Activated T-helper 2 cell treated with anti-CD3 and anti-CD28 coated beads, Interferon-gamma antibody, Interleukin-2, Interleukin-4, amounts not matched to agents 10 μg/mL and 5 μg/mL and 100 μg/mL, durations not matched to agents 14 hours and 24 hours and 36 hours (primary cell): ENCODE results near the gene OPRM1. TPM values are rescaled to one million over a fixed set of nuclear protein-coding genes. Genes with fewer than 3 reads are reported as not detected.
"Not testable (repeated sequence)": the region's sequence is repeated elsewhere in the genome, so short reads cannot be mapped to it uniquely, and the experiment has no call there.

Experiments used
- DNase-seq: peaks from one replicate; pipeline ENCODE4 v3.0.0; 2021; ENCODE audit warnings: low spot score
- H3K27ac Mint-ChIP-seq: one replicate; pipeline ENCODE4 v1.8.0; 2021; ENCODE audit warnings: mixed read lengths
- H3K27me3 Mint-ChIP-seq: one replicate; pipeline ENCODE4 v1.8.0; 2021; ENCODE audit warnings: low read depth, mixed read lengths
- H3K36me3 Mint-ChIP-seq: one replicate; pipeline ENCODE4 v1.8.0; 2021; ENCODE audit warnings: low read depth, mixed read lengths
- H3K4me1 Mint-ChIP-seq: one replicate; pipeline ENCODE4 v1.8.0; 2021; ENCODE audit warnings: low read depth, mixed read lengths
- H3K4me3 Mint-ChIP-seq: one replicate; pipeline ENCODE4 v1.8.0; 2021; ENCODE audit warnings: low read depth, mild to moderate bottlenecking, moderate library complexity, mixed read lengths
- H3K9me3 Mint-ChIP-seq: one replicate; pipeline ENCODE4 v1.8.0; 2021; ENCODE audit warnings: mixed read lengths
- intact Hi-C: fragments of 100-400 bp; cut with micrococcal nuclease; formaldehyde crosslinking; loops from one replicate; pipeline ENCODE4 v1.15.1; 2023
- total RNA-seq: library from RNA; stranded (reverse); gene quantifications from 2 replicates; pipeline ENCODE4 v1.2.3, GENCODE V29; 2022

OPRM1 gene
- total RNA-seq, 1 donor from 2014 or later: not detected

DNA sequence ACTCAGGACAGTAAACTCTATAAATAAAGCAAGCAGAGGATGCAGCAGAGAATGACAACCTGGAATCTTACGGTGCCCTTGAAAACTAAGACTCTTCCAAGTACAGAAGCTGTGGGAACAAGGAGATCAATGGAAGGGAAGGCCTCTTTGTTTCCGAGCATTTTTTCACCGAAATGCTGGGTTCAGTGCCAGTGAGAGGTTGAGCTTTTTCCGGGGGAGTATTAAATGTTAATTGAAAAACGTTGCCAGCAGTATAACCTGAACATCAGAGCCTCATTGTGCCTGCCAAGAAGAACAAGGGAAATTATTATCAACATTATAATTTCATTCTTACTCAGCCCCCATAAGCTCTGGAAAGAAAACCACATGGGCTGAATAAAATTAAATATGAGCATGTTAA lies 17.5 kb downstream of the OPRM1 start:
- Mint-ChIP-seq H3K27me3 (no peaks in the 10 kb centered on the region), H3K9me3 (no peaks in the 10 kb centered on the region), H3K27ac (no peak overlapping the region), H3K36me3 (no peaks in the 10 kb centered on the region), H3K4me3 (no peak overlapping the region), H3K4me1 (no peaks in the 10 kb centered on the region)
- intact Hi-C loops: no loop called here
- DNase-seq: no peak

DNA sequence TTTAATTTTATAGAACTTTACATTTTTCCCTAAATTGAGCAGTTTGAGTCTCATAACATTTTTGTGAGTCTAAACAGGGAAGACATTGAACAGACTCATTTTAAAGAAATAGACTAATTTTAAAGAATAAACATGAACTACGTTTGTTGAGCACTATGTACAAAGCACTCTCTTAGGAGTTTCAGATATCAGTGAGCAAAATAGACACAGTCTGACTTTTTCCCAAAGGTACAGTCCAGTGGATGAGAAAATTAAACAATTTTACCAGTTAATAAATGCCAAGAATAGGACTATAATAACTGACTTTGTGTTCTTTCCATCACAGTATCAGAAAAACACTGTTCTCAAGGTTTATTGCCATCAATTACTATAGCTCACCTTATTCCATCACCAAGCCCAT lies 18.1 kb downstream of the OPRM1 start:
- H3K36me3 Mint-ChIP-seq: no peaks in the 10 kb centered on the region
- no peaks in the 10 kb centered on the region for H3K4me1 Mint-ChIP-seq
- H3K27me3 Mint-ChIP-seq: no peaks in the 10 kb centered on the region
- no peak for DNase-seq
- H3K9me3 Mint-ChIP-seq: no peaks in the 10 kb centered on the region
- no peak overlapping the region for H3K4me3 Mint-ChIP-seq
- no peak overlapping the region for H3K27ac Mint-ChIP-seq
- intact Hi-C loops: no loop called here

DNA sequence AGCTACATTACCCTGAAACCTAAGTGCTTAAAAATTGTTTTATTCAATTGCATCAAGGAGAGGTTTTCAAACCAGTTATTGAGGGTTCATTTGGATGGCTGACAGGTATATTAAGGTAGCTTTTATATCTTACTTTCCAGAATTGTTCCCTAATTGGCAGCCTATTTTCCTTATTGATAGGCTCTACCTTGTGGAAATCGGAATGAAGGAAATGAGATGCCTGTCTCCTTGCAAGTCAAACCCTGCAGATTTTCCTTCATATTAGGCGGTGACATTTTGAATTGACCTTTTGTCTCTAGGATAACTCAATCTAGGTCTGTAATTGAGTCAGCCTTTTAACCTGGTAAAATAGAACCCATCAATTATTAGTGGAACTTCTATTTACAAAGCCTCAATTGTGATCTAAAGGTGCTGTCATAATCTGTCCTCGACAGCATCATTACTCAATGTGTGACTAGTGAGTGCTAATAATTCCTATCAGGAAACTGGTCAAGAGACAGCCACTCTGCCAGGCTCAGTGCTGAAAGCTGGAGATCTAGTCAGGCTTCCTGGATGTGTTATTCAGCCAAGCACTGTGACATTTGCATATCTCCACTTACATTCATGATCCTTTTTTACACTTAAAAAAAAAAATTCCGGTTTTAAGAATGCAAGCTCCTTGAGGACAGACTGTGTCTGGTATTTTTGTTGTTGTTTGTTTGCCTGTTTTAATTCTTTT lies 20.1 kb downstream of the OPRM1 start:
- H3K4me1 Mint-ChIP-seq: no peaks in the 10 kb centered on the region
- no peak overlapping the region for H3K4me3 Mint-ChIP-seq
- intact Hi-C loops: no loop called here
- H3K27ac Mint-ChIP-seq: no peak overlapping the region
- no peaks in the 10 kb centered on the region for H3K36me3 Mint-ChIP-seq
- no peak for DNase-seq
- no peaks in the 10 kb centered on the region for H3K9me3 Mint-ChIP-seq
- no peaks in the 10 kb centered on the region for H3K27me3 Mint-ChIP-seq

DNA sequence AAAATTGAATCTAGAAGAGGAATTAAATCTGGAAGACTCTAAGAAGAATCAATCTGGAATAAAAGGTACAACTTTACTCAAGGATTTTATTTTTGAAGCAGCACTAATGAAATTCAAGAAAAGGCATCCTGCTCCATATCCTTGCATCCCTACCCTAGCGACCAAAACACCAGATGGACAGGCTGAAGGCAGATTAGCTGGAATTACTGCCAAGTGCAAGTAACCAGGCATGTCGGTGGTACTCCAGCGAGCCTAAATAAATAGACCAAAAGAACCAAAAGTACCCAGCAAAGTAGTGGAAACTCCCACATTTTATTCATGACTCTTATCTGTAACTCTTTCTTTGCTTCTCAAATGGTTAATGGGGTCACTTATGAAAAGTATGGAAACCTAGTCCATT lies 21.0 kb downstream of the OPRM1 start:
- Mint-ChIP-seq H3K27ac (no peak overlapping the region), H3K4me1 (no peaks in the 10 kb centered on the region), H3K36me3 (no peaks in the 10 kb centered on the region), H3K9me3 (no peaks in the 10 kb centered on the region), H3K4me3 (no peak overlapping the region), H3K27me3 (no peaks in the 10 kb centered on the region)
- DNase-seq: no peak
- intact Hi-C loops: no loop called here

DNA sequence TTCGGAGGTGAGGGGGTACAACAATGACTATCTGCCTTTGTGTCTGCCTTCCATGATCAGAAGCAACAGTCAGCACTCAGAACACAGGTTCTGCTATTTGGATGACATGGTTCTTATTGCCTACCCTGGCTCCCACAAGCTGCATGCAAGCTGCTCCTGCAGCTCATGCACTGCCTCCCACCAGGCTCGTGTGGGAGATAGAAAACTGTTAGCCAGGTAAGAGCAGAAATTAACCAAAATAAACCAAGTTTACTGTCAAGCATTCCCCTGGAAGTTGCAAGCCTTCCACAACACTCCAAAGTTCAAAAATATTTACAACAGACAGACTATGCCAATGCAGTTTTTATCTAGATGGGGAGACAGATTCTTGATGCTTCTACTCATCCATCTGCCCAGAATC lies 31.0 kb downstream of the OPRM1 start:
- no peaks in the 10 kb centered on the region for H3K27me3 Mint-ChIP-seq
- no peaks in the 10 kb centered on the region for H3K4me1 Mint-ChIP-seq
- H3K36me3 Mint-ChIP-seq: no peaks in the 10 kb centered on the region
- intact Hi-C loops: no loop called here
- H3K27ac Mint-ChIP-seq: no peak overlapping the region
- DNase-seq: no peak
- H3K4me3 Mint-ChIP-seq: no peak overlapping the region
- no peaks in the 10 kb centered on the region for H3K9me3 Mint-ChIP-seq

DNA sequence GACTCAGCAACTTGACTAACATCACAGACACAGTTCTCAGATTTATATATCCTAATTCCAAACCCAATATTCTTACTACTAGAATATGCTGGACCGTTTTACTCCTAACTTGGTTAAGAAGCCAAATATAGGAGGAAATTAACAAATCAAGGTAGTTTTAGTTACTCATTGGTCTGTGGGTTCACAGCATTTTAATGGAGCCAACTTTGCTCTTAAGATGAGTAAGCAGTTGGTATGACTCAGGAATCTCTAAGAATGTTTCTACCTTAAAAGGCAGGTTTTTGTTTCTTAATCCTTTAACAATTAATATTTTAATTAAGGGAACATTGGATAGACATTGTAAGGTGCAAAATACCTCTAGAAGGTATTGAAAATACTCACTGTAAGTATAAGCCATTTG lies 31.6 kb downstream of the OPRM1 start:
- Mint-ChIP-seq H3K4me3 (no peak overlapping the region), H3K9me3 (no peaks in the 10 kb centered on the region), H3K4me1 (no peaks in the 10 kb centered on the region), H3K27ac (no peak overlapping the region), H3K36me3 (no peaks in the 10 kb centered on the region), H3K27me3 (no peaks in the 10 kb centered on the region)
- intact Hi-C loops: no loop called here
- DNase-seq: no peak

DNA sequence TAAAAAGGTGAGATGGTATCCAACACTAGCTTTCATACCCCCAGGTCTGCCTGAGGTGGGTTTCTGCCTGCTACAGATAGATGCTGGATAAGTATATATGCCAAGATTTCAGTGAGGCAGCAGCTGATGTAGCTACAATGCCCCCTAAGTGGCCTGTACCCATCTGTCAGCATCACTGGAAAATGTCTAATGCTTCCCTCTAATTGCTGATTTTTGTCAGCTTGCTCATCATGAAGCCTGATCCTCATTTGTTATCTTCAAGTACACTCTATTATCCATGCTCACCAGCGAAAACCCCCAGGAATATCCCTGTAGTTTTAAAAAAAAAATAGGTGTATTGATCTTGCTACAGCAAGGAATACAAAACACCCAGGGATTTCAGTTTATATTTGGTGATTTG lies 32.2 kb downstream of the OPRM1 start:
- Mint-ChIP-seq H3K9me3 (no peaks in the 10 kb centered on the region), H3K4me1 (no peaks in the 10 kb centered on the region), H3K27ac (no peak overlapping the region), H3K4me3 (no peak overlapping the region), H3K36me3 (no peaks in the 10 kb centered on the region), H3K27me3 (no peaks in the 10 kb centered on the region)
- intact Hi-C loops: no loop called here
- no peak for DNase-seq

DNA sequence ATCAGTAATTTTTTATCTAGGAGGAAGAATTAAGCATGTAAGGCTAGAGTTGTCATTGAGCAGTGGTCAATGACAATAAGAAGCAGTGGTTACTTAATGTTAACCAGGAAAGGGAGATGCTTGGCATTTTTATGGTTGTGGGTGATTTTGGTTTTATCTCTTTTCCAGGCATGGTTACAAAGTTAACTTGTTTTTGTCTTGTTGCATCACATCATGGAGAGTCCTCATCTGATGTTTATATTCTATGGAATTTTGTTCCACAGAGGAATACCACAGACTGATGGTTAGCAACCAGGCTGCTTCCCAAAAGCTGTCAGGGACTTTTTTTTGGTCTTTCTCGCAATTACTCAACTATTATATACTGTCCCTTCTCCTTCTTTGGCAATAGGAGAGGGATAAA lies 32.7 kb downstream of the OPRM1 start:
- no peaks in the 10 kb centered on the region for H3K27me3 Mint-ChIP-seq
- intact Hi-C loops: no loop called here
- H3K36me3 Mint-ChIP-seq: no peaks in the 10 kb centered on the region
- no peaks in the 10 kb centered on the region for H3K9me3 Mint-ChIP-seq
- no peak for DNase-seq
- H3K4me1 Mint-ChIP-seq: no peaks in the 10 kb centered on the region
- no peak overlapping the region for H3K27ac Mint-ChIP-seq
- no peak overlapping the region for H3K4me3 Mint-ChIP-seq

DNA sequence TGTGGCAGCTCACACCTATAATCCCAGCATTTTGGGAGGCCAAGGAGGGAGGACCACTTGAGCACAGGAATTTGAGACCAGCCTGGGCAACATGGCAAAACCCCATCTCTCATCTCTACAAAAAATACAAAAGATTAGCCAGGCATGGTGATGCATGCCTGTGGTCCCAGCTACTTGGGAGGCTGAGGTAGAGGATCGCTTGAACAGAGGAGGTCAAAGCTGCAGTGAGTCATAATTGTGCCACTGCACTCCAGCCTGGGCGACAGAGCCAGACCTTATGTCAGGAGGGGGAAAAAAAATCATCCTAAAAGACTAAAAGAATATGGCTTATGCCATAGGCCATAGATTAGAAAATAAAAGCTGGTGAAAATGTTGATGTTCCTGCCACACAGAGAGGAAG lies 39.6 kb downstream of the OPRM1 start:
- DNase-seq, H3K9me3 Mint-ChIP-seq, H3K4me3 Mint-ChIP-seq, intact Hi-C loops, H3K36me3 Mint-ChIP-seq, H3K4me1 Mint-ChIP-seq, H3K27ac Mint-ChIP-seq, H3K27me3 Mint-ChIP-seq: not testable (repeated sequence)

DNA sequence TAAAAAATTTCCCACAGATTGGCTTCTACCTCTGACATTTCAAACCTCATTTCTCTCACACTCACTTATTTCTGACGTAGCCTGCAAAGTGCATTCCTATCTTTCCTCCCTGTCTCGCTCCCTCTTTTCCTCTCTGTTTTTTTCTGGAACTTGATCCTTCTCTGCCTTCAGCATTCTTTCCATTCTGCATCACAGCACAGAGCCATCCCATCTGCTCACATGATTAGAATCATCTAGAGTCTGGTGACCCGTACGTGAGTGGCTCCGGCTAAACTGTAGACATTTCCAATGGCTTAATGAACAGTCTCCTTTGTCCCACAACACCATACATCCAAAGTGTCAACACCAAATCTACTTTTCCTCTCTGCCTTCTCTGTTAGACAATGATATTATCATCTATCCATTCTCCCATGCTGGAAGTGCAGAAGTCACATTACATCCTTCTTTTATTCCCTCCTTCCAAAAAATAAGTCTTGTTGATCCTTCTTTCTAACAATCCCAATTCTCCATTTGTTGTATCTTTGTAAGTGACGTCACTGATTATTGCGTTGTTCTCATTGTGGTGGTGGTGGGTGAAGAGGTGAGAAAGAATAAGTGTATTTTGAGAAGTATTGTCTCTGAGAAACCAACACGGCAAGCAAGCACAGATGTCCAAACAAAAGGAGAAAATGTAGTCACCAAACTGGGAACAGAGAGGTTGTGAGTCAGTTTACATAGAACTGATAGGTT lies 41.6 kb downstream of the OPRM1 start:
- Mint-ChIP-seq H3K4me1 (no peaks in the 10 kb centered on the region), H3K9me3 (no peaks in the 10 kb centered on the region), H3K4me3 (no peak overlapping the region), H3K36me3 (no peaks in the 10 kb centered on the region), H3K27me3 (no peaks in the 10 kb centered on the region), H3K27ac (no peak overlapping the region)
- DNase-seq: no peak
- intact Hi-C loops: no loop called here

DNA sequence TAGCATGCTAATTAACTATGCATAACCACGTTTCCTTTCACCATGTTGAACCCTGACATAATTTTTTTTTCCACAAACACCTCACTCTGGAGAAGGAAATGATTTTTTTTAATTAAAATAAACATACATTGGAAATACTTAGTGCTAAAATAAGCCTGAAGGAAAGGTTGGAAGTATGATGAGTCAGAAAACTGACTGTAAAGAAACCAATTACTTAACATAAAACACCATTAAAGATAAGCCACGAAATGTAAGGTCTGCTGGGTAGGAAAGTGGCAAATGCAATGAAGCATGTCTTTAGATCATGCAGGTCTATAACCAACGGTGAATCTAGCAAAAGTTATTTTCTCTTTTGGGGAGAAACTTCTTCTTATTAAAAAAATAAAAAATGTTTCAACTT lies 47.5 kb downstream of the OPRM1 start:
- Mint-ChIP-seq H3K4me3 (no peak overlapping the region), H3K9me3 (no peaks in the 10 kb centered on the region), H3K27ac (no peak overlapping the region), H3K27me3 (no peaks in the 10 kb centered on the region), H3K36me3 (no peaks in the 10 kb centered on the region), H3K4me1 (no peaks in the 10 kb centered on the region)
- intact Hi-C loops: no loop called here
- DNase-seq: no peak

DNA sequence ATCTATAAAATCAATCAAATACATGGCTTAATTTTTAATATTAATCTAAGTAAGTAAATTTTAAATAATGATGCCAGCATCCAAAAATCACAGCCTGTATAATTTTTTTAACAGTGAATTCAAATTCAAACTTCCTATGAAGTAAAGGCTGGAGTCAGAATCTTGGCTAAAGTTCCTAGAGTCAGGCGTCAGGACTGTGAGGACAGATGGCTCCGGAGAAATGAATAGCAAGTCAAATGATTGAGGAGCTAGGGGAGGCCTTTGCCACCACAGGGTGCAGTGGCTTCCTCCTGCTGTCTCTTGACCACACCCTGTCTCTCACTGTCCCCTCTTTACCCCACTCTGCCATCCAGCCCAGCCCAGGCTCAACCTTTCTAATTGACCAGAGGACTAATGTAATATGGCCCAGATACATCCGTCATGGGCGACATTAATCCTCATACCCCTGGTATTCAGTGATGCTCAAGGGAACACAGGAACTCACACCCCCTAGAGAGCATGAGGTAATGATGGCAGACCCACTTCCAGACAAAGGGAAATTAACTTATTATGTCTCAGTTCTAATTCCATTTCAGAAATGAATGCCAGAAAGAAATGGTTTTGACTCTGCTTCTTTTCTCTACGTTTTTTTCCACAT lies 53.4 kb downstream of the OPRM1 start:
- Mint-ChIP-seq H3K36me3 (no peaks in the 10 kb centered on the region), H3K9me3 (no peaks in the 10 kb centered on the region), H3K27me3 (no peaks in the 10 kb centered on the region), H3K27ac (no peak overlapping the region), H3K4me1 (no peaks in the 10 kb centered on the region), H3K4me3 (no peak overlapping the region)
- no peak for DNase-seq
- intact Hi-C loops: no loop called here

DNA sequence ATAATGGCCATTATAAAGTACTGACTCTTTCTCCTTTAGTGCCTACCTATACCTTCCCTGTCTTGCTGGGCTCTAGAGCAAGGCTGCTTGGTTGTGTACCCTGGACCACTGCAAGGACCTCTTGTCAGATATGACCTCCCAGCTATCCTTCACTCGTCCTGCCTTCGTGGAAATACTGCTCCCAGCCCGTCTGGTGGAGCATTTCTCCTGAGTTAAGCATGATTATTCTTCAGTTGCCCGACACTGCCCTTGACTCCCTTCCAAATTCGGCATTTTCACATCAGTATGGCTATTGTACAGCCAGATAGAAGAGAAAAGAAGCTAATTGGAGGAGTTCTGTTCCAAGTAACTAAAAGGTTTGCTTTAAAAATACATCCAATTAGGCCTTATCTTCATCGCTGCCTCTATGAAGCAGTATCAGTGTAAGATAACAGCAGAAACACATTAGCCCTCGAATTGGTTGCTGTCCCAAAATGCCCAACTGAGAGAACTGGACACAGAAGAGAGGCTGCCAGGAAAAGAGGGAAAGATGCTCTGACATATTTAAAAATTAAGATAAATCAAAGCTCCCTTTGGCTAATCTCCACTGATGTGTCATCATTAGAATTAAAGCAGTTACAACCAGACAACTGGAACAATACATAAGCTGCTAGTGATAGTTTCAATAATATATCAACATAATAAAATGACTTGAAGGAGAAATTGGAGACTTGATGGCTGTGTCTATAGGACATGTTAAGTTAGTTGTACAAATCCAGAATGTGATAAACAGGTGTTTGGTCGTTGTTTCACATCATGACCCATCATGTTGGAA lies 54.4 kb downstream of the OPRM1 start:
- no peaks in the 10 kb centered on the region for H3K4me1 Mint-ChIP-seq
- no peak overlapping the region for H3K4me3 Mint-ChIP-seq
- intact Hi-C loops: no loop called here
- no peak overlapping the region for H3K27ac Mint-ChIP-seq
- H3K36me3 Mint-ChIP-seq: no peaks in the 10 kb centered on the region
- DNase-seq: no peak
- H3K9me3 Mint-ChIP-seq: no peaks in the 10 kb centered on the region
- H3K27me3 Mint-ChIP-seq: no peaks in the 10 kb centered on the region
